ENCODE data around the gene PCYT1B.

DNA sequence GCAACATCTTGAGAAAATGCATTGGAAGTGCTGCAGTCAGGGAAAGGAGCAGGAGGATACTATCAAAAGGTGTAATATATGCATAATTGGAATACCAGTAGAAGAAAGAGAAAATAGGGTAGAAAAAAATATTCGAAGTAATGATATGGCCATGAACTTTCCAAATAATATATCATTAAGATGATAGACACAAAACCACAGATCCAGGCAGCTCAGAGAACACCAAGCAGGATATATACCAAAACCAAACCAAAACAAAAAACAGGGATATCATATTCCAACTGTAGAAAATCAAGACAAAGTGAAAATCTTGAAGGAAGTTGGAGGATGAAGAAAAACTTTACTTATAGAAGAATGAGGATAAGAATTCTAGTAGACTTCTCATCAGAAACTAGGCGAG lies 36.9 kb upstream of the PCYT1B start:
- TF ChIP-seq, protein P1, sequence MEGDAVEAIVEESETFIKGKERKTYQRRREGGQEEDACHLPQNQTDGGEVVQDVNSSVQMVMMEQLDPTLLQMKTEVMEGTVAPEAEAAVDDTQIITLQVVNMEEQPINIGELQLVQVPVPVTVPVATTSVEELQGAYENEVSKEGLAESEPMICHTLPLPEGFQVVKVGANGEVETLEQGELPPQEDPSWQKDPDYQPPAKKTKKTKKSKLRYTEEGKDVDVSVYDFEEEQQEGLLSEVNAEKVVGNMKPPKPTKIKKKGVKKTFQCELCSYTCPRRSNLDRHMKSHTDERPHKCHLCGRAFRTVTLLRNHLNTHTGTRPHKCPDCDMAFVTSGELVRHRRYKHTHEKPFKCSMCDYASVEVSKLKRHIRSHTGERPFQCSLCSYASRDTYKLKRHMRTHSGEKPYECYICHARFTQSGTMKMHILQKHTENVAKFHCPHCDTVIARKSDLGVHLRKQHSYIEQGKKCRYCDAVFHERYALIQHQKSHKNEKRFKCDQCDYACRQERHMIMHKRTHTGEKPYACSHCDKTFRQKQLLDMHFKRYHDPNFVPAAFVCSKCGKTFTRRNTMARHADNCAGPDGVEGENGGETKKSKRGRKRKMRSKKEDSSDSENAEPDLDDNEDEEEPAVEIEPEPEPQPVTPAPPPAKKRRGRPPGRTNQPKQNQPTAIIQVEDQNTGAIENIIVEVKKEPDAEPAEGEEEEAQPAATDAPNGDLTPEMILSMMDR (conservative IDR thresholded peaks at IDR 0.05; ENCODE audit: low read length), result no peak
- no peak for TF ChIP-seq EZH2phosphoT487 (IDR thresholded peaks at IDR 0.05; ENCODE audit: borderline replicate concordance)

All from Loucy (cell line).